OCI-LY3 (cell line): ENCODE data around the gene CUBN.

Experiments used
- CTCF ChIP-seq: fragments of 200-600, 300-600 bp; sonication (generic); IDR thresholded peaks from 2 replicates; pipeline ENCODE4 v1.5.1; 2014; ENCODE audit warnings: antibody characterized with exemption, low read length, low read depth
- EZH2phosphoT487 ChIP-seq: fragments of 200-600 bp; shearing (Covaris generic); IDR thresholded peaks from 2 replicates; pipeline ENCODE4 v1.6.1; 2018; ENCODE audit warnings: antibody characterized with exemption, mixed run types, low read depth

GRCh38 chr10:17059197-17059688 lies 70.4 kb downstream of the CUBN start:
- TF ChIP-seq CTCF (no peak), EZH2phosphoT487 (no peak)
